Measurements from ENCODE around the gene FZR1.

DNA sequence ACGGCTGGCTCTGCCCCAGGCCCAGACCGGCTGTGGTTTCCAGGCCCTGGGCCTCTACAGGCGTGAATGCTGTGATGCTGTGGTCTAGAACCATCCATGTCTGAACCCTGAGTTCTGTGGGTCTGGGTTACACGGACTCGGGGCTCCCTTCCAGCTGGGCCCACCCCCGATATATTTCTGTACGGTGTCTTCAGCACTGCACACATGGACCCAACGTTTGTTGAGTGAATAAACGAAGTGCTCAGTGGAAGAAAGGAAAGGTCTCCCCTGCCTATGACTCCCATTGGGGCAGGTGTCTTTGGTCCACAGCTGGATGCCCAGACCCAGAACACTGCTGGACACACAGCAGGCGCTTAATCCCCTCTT, 39.5 kb downstream of the FZR1 start:
- TF ChIP-seq, protein P1, sequence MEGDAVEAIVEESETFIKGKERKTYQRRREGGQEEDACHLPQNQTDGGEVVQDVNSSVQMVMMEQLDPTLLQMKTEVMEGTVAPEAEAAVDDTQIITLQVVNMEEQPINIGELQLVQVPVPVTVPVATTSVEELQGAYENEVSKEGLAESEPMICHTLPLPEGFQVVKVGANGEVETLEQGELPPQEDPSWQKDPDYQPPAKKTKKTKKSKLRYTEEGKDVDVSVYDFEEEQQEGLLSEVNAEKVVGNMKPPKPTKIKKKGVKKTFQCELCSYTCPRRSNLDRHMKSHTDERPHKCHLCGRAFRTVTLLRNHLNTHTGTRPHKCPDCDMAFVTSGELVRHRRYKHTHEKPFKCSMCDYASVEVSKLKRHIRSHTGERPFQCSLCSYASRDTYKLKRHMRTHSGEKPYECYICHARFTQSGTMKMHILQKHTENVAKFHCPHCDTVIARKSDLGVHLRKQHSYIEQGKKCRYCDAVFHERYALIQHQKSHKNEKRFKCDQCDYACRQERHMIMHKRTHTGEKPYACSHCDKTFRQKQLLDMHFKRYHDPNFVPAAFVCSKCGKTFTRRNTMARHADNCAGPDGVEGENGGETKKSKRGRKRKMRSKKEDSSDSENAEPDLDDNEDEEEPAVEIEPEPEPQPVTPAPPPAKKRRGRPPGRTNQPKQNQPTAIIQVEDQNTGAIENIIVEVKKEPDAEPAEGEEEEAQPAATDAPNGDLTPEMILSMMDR (IDR thresholded peaks at IDR 0.05), result no peak
- TF ChIP-seq EP300 (IDR thresholded peaks at IDR 0.05), result no peak
- TF ChIP-seq POLR2A (IDR thresholded peaks at IDR 0.05), result no peak
- no peak for TF ChIP-seq POLR2AphosphoS5 (IDR thresholded peaks at IDR 0.05)

Measured in suprapubic skin (tissue), 4 donors.